Breast epithelium (tissue), 3 donors: ENCODE measurements around the gene ZNF618.

Source experiments
- POLR2A ChIP-seq: fragments of 450-650 bp; IDR thresholded peaks from one replicate; pipeline ENCODE4 v1.6.1; 2016; ENCODE audit warnings: antibody characterized with exemption, mild to moderate bottlenecking, moderate library complexity
- POLR2AphosphoS5 ChIP-seq, 3 donors: sonication (generic); formaldehyde crosslinking; IDR thresholded peaks; one replicate each; pipeline ENCODE4 v1.6.1; 2017; ENCODE audit warnings: antibody characterized with exemption in 3 of 3
- TF ChIP-seq, protein P1 (sequence below), 3 donors: fragments of 450-650 bp; IDR thresholded peaks; one replicate each; pipeline ENCODE4 v1.5.1; 2016 to 2017; ENCODE audit warnings: antibody characterized with exemption in 3 of 3, mild to moderate bottlenecking in 3 of 3, moderate library complexity in 3 of 3

DNA sequence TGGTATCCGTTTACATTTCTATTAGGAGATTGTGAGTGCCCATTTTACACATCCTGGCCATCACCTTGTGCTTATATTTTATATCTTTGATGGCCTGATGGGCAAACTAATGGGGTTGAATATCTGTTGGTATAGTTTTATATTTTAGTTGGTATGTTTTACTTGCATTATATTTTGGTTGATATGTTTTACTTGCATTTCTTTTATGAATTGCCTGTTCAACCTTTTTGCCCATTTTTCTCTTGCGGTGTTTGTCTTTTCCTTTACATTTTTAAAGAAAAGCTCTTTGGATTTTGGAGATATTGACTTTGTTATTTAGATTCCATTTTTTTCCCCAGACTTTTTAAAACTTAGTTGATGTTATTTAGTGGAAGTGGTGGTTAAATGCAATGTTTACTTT lies 14.6 kb downstream of the ZNF618 start:
- TF ChIP-seq, protein P1, sequence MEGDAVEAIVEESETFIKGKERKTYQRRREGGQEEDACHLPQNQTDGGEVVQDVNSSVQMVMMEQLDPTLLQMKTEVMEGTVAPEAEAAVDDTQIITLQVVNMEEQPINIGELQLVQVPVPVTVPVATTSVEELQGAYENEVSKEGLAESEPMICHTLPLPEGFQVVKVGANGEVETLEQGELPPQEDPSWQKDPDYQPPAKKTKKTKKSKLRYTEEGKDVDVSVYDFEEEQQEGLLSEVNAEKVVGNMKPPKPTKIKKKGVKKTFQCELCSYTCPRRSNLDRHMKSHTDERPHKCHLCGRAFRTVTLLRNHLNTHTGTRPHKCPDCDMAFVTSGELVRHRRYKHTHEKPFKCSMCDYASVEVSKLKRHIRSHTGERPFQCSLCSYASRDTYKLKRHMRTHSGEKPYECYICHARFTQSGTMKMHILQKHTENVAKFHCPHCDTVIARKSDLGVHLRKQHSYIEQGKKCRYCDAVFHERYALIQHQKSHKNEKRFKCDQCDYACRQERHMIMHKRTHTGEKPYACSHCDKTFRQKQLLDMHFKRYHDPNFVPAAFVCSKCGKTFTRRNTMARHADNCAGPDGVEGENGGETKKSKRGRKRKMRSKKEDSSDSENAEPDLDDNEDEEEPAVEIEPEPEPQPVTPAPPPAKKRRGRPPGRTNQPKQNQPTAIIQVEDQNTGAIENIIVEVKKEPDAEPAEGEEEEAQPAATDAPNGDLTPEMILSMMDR (IDR thresholded peaks at IDR 0.05): no peak
- no peak for TF ChIP-seq POLR2A
- no peak for TF ChIP-seq POLR2AphosphoS5 (IDR thresholded peaks at IDR 0.05)
